ENCODE measurements around the gene CMIP.

The CMIP gene

DNA sequence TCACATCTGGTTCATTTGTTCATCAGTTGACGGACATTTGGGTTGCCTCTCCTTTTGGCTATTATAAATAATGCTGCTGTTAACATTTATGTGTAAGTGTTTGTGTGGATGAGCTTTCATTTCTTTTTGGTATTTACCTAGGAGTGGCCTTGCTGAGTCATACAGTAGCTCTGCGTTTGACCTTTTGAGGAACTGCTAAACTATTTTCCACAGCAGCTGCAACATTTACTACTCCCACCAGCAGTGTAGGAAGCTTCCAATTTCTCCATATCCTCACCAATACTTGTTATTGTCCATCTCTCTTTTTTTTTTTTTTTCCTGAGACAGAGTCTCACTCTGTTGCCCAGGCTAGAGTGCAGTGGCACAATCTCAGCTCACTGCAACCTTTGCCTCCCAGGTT lies 313.8 kb downstream of the CMIP start:
- DNase-seq (ENCODE audit: low read depth in 1 of 2, low spot score in 1 of 2) = no peak

Data from activated T-helper 1 cell treated with anti-CD3 and anti-CD28 coated beads, Interleukin-2, amount 50 U/mL, for 16 hours (primary cell).